Left ventricle myocardium superior (tissue), 1 donor: Measurements from ENCODE around the gene DST. TPM values are rescaled to one million over a fixed set of nuclear protein-coding genes. Genes with fewer than 3 reads are reported as not detected.

ENCODE experiments used
- ATAC-seq: fragments of 200-7000 bp; cut with Tn5 transposase; one replicate; pipeline ENCODE4 v1.9.1; 2020; ENCODE audit warnings: mild to moderate bottlenecking, moderate library complexity
- DNase-seq: peaks from one replicate; pipeline ENCODE4 v3.0.0-alpha.2; 2020
- intact Hi-C: fragments of 100-400 bp; cut with micrococcal nuclease; formaldehyde crosslinking; loops from one replicate; pipeline ENCODE4 v1.11.0; 2022
- total RNA-seq: library from RNA; stranded (reverse); fragmentation: NEBNext Ultra II Directional; extraction: Animal tissue kit (Norgen Biotek cat#: 25700); gene quantifications from one replicate; pipeline ENCODE4 v1.2.1, GENCODE V29; 2021
- donor health status: DM: no; HTN: yes; CAD: no; lungs with severe emphysema.

The DST gene
- total RNA-seq, 1 donor from 2014 or later = 225 TPM

GRCh38 chr6:56433119-56433518, 209.6 kb downstream of the DST start:
- ATAC-seq (no peak), DNase-seq (no peak)
- intact Hi-C loops = no loop called here

DNA sequence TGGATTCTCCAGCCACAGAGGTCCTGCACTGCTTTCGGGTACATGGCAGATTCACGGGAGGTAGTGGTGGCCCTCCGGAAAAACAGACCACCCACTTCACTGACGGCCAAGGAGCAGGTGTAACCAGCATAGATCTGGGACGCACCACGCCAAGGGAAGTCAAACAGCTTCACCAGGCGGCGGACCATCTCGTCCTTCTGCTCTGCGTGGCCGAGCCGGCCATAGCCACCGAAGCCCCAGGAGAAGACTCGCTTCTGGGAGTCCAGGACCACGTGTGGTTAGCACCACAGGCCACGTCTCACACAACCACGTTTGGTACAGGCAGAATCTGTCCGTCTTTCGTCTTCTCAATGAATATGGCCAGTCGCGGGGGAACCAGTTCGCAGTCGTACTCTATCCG, 210.5 kb downstream of the DST start:
- no peak for ATAC-seq
- intact Hi-C loops = no loop called here
- DNase-seq = no peak

DNA sequence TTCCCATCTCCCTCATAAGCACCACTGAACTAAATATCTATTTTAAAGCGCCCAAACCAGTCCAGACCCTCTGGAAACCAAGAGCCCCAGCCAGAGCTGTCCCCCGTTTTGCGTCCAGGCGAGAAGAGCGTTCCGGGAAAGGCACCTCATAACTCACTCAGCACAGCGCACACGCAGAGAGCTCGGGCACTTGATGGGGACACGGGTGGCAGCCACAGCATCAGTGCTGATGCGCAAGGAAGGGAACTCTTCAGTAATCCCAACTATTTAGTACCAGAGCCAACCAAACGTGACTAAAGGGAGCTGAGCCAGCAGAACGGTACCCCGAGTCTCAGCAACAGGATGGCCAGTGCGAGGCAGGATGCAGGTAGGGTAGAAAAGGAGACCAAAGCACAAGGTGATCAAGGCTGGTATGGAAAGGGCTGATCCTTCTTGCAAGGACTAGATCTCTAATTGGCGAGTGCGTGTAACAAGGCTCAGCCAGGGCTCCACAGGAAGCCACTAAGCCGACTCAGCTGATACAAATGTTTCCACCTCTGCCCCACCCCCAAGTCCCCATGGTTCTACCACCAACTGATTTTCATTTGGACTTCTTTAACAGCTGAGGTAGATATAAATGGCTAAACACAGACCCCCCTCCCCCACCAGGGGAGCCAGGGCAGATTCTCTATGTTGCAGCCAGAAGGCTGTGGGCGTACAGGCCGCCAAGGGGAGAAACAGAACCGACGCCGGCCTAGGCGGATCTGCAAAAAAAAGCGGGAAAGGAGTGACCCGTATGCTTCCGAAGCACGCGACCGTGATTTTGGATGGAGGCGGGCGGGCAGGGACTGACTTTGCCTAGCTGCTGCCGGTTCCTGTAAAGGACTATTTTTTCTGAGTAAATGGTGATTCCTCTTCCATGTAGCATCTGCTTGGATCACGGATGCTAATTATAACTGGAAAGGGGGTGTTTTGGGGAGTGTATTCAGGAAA, 211.8 kb downstream of the DST start:
- ATAC-seq (peak; percentile 30), DNase-seq (no peak)
- intact Hi-C loops = no loop called here

GRCh38 chr6:56424542-56425083, 218.1 kb downstream of the DST start:
- intact Hi-C loops = no loop called here
- DNase-seq (no peak), ATAC-seq (peak; percentile 96)

DNA sequence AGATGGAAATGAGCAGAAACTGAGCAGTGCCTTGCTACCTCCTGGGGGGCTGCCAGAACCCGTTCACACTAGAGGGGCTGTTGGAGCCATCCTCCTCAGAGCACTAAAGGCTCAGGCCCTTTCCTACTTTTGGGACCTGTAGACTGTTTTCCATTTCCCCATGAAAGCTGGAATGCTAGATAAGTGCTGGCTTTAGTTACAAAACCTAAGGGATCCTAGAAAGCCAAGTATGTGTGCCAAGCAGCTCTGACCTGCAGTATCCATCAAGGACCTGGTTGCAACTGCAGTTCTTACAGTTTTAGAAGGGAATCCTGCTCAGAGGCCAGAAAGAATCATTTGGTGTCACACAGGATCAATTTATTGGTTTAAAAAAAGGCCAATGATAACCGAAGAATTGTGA, 218.6 kb downstream of the DST start:
- DNase-seq (no peak), ATAC-seq (peak; percentile 52)
- intact Hi-C loops = no loop called here

- ATAC-seq (no peak), DNase-seq (no peak)
- intact Hi-C loops = no loop called here
Measured at GRCh38 chr6:56420296-56420695, 222.4 kb downstream of the DST start.

GRCh38 chr6:56419191-56419590, 223.5 kb downstream of the DST start:
- no peak for ATAC-seq
- intact Hi-C loops = no loop called here
- no peak for DNase-seq

DNA sequence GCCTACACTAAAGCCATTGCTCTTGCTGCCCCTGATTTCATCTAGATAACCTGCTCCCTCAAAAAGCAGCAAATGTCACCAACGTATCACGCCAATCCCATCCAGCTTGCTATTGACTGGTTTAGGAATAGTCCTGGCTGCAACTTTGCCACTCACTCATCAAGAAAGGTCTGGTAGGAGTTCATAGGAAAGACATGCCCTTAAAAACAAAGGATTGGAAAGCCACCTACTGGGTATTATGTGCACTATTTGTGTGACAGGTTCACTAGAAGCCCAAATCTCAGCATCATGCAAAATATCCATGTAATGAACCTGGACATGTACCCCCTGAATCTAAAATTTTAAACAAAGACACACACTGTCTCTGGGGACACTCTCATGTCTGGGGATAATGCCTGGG, 224.9 kb downstream of the DST start:
- intact Hi-C loops = no loop called here
- DNase-seq = no peak
- ATAC-seq = no peak

- no peak for DNase-seq
- intact Hi-C loops = no loop called here
- no peak for ATAC-seq
Measured at GRCh38 chr6:56416247-56416646, 226.4 kb downstream of the DST start.

DNA sequence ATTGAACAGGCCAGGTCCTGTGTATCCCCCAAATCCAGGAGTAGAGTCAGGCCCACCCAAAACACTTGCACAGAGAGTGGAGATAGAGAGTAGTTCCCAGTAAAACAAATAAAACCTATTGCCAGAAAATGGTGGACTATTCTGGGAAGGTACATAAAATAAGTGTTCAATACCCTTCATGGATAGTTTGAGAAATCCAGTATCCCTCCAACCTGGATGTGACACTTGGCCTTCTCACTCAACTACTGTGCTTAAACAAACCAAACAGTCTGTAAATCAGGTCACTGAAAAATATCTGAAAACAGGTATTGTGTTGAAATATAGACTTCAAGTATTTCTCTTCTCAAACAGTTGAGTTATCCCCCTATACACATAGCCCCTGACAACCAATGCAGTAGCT, 233.7 kb downstream of the DST start:
- no peak for ATAC-seq
- no peak for DNase-seq
- intact Hi-C loops = no loop called here
